ENCODE results near the gene TSPEAR.

DNA sequence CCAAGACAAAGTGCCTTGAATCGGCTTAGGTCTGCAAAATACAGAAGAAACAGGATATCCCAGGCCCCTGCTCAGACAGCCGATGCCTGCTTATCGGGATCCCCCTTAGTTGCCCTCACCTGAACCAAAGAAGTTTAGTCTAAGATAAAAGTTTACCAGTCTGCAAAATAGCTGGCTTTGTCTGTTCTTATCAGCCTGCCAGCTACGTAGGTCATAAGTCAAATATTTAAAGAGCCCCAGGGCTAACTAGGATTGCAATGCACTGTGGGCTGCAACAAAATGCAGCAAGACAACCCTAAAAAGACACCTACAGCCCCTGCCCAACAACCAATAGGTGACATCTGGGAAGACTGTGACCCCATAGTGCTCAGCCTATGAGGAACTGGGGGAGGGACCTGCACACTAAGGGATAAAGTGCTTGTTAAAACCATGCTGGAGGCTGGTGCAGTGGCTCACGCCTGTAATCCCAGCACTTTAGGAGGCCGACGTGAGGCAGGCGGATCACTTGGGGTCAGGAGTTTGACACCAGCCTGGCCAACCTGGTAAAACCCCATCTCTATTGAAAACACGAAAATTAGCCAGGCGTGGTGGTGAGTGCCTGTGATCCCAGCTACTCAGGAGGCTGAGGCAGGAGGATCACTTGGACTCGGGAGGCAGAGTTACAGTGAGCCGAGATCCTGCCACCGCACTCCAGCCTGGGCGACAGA lies 228.6 kb downstream of the TSPEAR start:
- TF ChIP-seq POLR2A (IDR thresholded peaks at IDR 0.05) = no peak
- TF ChIP-seq, protein P1, sequence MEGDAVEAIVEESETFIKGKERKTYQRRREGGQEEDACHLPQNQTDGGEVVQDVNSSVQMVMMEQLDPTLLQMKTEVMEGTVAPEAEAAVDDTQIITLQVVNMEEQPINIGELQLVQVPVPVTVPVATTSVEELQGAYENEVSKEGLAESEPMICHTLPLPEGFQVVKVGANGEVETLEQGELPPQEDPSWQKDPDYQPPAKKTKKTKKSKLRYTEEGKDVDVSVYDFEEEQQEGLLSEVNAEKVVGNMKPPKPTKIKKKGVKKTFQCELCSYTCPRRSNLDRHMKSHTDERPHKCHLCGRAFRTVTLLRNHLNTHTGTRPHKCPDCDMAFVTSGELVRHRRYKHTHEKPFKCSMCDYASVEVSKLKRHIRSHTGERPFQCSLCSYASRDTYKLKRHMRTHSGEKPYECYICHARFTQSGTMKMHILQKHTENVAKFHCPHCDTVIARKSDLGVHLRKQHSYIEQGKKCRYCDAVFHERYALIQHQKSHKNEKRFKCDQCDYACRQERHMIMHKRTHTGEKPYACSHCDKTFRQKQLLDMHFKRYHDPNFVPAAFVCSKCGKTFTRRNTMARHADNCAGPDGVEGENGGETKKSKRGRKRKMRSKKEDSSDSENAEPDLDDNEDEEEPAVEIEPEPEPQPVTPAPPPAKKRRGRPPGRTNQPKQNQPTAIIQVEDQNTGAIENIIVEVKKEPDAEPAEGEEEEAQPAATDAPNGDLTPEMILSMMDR (IDR thresholded peaks at IDR 0.05) = no peak

Measured in thyroid gland (tissue), 4 donors.